H1 (cell line): ENCODE results near the gene MRPL34.

Experiments used
- CBX8 ChIP-seq: fragments of 300-800, 300-1000 bp; sonication (generic); IDR thresholded peaks from 2 replicates; pipeline ENCODE4 v1.7.1; 2016; ENCODE audit warnings: low read depth, low read length, borderline replicate concordance
- POLR2A ChIP-seq, 2 experiments: IDR thresholded peaks; 1 replicate in 1 of 2; 2 replicates in 1 of 2; pipeline ENCODE4 v1.6.1; 2011; ENCODE audit warnings: low read depth in 2 of 2, low read length in 2 of 2, mild to moderate bottlenecking in 2 of 2; ENCODE audit errors: control extremely low read depth in 1 of 2
- RFX5 ChIP-seq: IDR thresholded peaks from 2 replicates; pipeline ENCODE4 v1.6.1; 2011; ENCODE audit warnings: low read depth, low read length, improper control_type of control experiment, borderline replicate concordance
- TAF1 ChIP-seq: IDR thresholded peaks from 2 replicates; pipeline ENCODE4 v1.6.1; 2011; ENCODE audit warnings: mild to moderate bottlenecking, low read depth, low read length
- TF ChIP-seq, protein P1 (sequence below), 3 experiments: IDR thresholded peaks; 1 replicate in 2 of 3; 2 replicates in 1 of 3; pipeline versions ENCODE4 v1.5.1 to v1.6.1; 2011; ENCODE audit warnings: low read length in 3 of 3, mild to moderate bottlenecking in 3 of 3, inconsistent platforms in 2 of 3, low read depth in 1 of 3, moderate library complexity in 1 of 3; ENCODE audit not compliant: insufficient read depth in 1 of 3; ENCODE audit errors: control extremely low read depth in 1 of 3

DNA sequence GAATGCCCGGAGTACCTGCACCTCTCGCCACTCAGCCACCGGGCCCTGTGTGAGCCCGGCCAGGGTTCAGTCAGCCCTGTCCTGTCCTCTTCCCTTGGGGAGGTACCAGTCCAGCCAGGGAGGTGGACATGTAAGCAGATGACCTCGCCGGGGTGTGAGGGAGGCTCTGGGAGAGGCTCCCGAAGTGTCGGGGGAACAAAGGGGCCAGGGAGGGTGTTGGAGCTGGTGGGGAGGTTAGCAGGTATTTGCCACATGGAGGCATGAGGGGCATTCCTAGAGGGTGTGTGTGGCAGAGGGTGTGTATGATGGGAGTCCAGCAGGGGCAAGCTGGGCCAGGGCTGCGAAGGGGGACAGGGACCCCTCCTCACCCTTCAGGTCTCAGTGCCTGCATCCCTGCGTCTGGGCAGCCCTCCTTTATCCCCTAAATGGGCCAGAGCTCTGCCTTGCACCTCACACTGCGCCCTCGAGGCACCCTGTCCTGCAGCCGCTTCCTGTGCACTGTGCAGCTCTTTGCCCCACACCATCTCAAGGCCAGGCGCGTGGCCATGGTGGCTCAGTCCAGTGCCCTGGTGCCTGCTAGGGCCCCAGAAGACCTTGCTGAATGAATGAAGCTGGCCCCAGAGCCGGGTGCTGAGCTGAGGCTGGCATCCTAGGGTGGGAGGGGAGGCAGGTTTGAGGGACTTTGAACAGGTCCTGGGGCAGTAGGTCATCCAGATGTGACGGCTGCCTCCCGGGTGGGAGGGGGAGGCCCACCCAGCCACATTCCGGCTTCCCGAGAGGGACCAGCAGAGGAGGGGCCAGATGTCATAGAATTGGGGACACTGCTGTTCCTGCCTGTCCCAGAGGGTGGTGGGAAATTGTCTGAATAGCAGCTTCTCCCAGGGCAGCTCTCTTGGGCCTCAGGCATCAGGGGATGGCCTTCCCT lies 6.8 kb downstream of the MRPL34 start:
- TF ChIP-seq TAF1 (no peak), CBX8 (no peak), RFX5 (no peak), POLR2A (IDR thresholded peaks at IDR 0.05; ENCODE audit: control extremely low read depth in 1 of 2, low read depth in 2 of 2, low read length in 2 of 2) (no peak)
- TF ChIP-seq, protein P1, sequence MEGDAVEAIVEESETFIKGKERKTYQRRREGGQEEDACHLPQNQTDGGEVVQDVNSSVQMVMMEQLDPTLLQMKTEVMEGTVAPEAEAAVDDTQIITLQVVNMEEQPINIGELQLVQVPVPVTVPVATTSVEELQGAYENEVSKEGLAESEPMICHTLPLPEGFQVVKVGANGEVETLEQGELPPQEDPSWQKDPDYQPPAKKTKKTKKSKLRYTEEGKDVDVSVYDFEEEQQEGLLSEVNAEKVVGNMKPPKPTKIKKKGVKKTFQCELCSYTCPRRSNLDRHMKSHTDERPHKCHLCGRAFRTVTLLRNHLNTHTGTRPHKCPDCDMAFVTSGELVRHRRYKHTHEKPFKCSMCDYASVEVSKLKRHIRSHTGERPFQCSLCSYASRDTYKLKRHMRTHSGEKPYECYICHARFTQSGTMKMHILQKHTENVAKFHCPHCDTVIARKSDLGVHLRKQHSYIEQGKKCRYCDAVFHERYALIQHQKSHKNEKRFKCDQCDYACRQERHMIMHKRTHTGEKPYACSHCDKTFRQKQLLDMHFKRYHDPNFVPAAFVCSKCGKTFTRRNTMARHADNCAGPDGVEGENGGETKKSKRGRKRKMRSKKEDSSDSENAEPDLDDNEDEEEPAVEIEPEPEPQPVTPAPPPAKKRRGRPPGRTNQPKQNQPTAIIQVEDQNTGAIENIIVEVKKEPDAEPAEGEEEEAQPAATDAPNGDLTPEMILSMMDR (IDR thresholded peaks at IDR 0.05; ENCODE audit: control extremely low read depth in 1 of 3, insufficient read depth in 1 of 3, low read depth in 1 of 3, low read length in 3 of 3): no peak
